GM12878 (cell line): ENCODE measurements around the gene DOCK1. TPM values are rescaled to one million over a fixed set of nuclear protein-coding genes. Genes with fewer than 3 reads are reported as not detected.

Source experiments
- ATAC-seq: fragments of 200-7000 bp; cut with Tn5 transposase; 3 replicates; pipeline ENCODE4 v1.9.1; 2020; ENCODE audit warnings: mild to moderate bottlenecking, moderate library complexity
- BruUV-seq: library from RNA; stranded (reverse); fragments of 400-500 nt; replicated peaks from 2 replicates; lab custom pipeline; 2021; lab: Mats Ljungman, UMichigan
- CTCF ChIA-PET: fragments of 300-600 bp; sonication (Branson Sonifier 250); formaldehyde crosslinking; extraction: SDS; loops from one replicate; lab custom pipeline; 2021; ENCODE audit warnings: inconsistent platforms; lab: Yijun Ruan, JAX
- POLR2A ChIA-PET: fragments of 350-600 bp; formaldehyde crosslinking; extraction: SDS; loops from one replicate; lab custom pipeline; 2021; ENCODE audit warnings: inconsistent platforms; lab: Charles Lee
- RAD21 ChIA-PET: fragments of 300-600 bp; sonication (Branson Sonifier 250); formaldehyde crosslinking; loops from one replicate; lab custom pipeline; 2023; ENCODE audit warnings: antibody characterized with exemption; ENCODE audit not compliant: unreplicated experiment; lab: Charles Lee
- SMC1A ChIA-PET: fragments of 300-600 bp; sonication (Branson Sonifier 250); formaldehyde crosslinking; loops from one replicate; lab custom pipeline; 2023; ENCODE audit not compliant: unreplicated experiment, uncharacterized antibody; lab: Charles Lee
- DNase-seq: peaks from one replicate; pipeline ENCODE4 v3.0.0-alpha.2; 2011; ENCODE audit warnings: low read depth, low spot score
- FAIRE-seq: peaks from 3 replicates; lab custom pipeline; 2011; peaks lifted over from hg19 to GRCh38; lab: Jason Lieb, UNC
- H2AFZ ChIP-seq: 2 replicates; pipeline ENCODE4 v1.6.0; 2011; ENCODE audit warnings: low read depth, low read length, control low read depth; ENCODE audit not compliant: control insufficient read depth
- H3K27ac ChIP-seq: 2 replicates; pipeline ENCODE4 v1.5.1; 2011; ENCODE audit warnings: control low read depth; ENCODE audit not compliant: control insufficient read depth, insufficient read depth
- H3K27me3 ChIP-seq, 2 experiments: replicated peaks in 1 of 2; 2 replicates each; pipeline versions ENCODE4 v1.6.0 to v1.6.1; 2011; ENCODE audit warnings: low read length in 1 of 2; ENCODE audit not compliant: control insufficient read depth in 2 of 2, insufficient read depth in 2 of 2
- H3K36me3 ChIP-seq, 2 experiments: 2 replicates each; pipeline ENCODE4 v1.5.1; 2011; ENCODE audit warnings: low read length in 1 of 2; ENCODE audit not compliant: control insufficient read depth in 2 of 2, insufficient read depth in 2 of 2
- H3K4me1 ChIP-seq: 2 replicates; pipeline ENCODE4 v1.6.1; 2011; ENCODE audit warnings: mild to moderate bottlenecking, low read length, moderate library complexity, mixed read lengths; ENCODE audit not compliant: control insufficient read depth, insufficient read depth
- H3K4me2 ChIP-seq: 2 replicates; pipeline ENCODE4 v1.6.0; 2011; ENCODE audit warnings: control low read depth; ENCODE audit not compliant: control insufficient read depth, insufficient read depth
- H3K4me3 ChIP-seq: fragments of 200-600 bp; sonication (generic); 2 replicates; pipeline ENCODE4 v1.5.1; 2016
- H3K79me2 ChIP-seq: 2 replicates; pipeline ENCODE4 v1.6.0; 2011; ENCODE audit warnings: low read length; ENCODE audit not compliant: control insufficient read depth, insufficient read depth
- H3K9ac ChIP-seq: 2 replicates; pipeline ENCODE4 v1.8.0; 2011; ENCODE audit warnings: low read length, control low read depth, mixed read lengths; ENCODE audit not compliant: control insufficient read depth, insufficient read depth
- H3K9me3 ChIP-seq: replicated peaks from 3 replicates; pipeline ENCODE4 v1.5.1; 2011; ENCODE audit warnings: mild to moderate bottlenecking, low read length; ENCODE audit not compliant: control insufficient read depth, insufficient read depth
- H4K20me1 ChIP-seq: 2 replicates; pipeline ENCODE4 v1.6.0; 2011; ENCODE audit not compliant: control insufficient read depth, insufficient read depth
- HCFC1 ChIP-seq: fragments of 150-350 bp; IDR thresholded peaks from 2 replicates; pipeline ENCODE4 v1.6.1; 2014; ENCODE audit warnings: low read length
- NRF1 ChIP-seq: conservative IDR thresholded peaks from 2 replicates; pipeline ENCODE4 v1.6.1; 2011; ENCODE audit warnings: mild to moderate bottlenecking, low read depth, low read length, improper control_type of control experiment
- SIX5 ChIP-seq: IDR thresholded peaks from 2 replicates; pipeline ENCODE4 v1.6.1; 2011; ENCODE audit warnings: mild to moderate bottlenecking, low read depth, low read length, moderate library complexity; ENCODE audit not compliant: severe bottlenecking
- ZNF217 ChIP-seq: fragments of 450-650 bp; IDR thresholded peaks from 2 replicates; pipeline ENCODE4 v1.6.1; 2017; ENCODE audit warnings: antibody characterized with exemption, mild to moderate bottlenecking
- ZZZ3 ChIP-seq: IDR thresholded peaks from 2 replicates; pipeline ENCODE4 v1.6.1; 2011; ENCODE audit warnings: low read depth; ENCODE audit not compliant: control insufficient read depth, insufficient read length
- WGBS: methylation state at CpG from one replicate; pipeline ENCODE4 v1.1.6; 2016; ENCODE audit warnings: low lambda C conversion rate; ENCODE audit not compliant: insufficient replicate concordance, insufficient coverage; ENCODE audit errors: missing lambda C conversion rate; 5-methylcytosine and 5-hydroxymethylcytosine counted together
- in situ Hi-C: fragments of 300-500 bp; cut with MboI; formaldehyde crosslinking; loops from 9 replicates; pipeline ENCODE4 v1.14.3; 2018; ENCODE audit warnings: mixed read lengths
- intact Hi-C: fragments of 100-400 bp; cut with micrococcal nuclease; formaldehyde crosslinking; loops from one replicate; pipeline ENCODE4 v1.14.2; 2022; ENCODE audit not compliant: unreplicated experiment
- polyA plus RNA-seq, 11 experiments: library from polyadenylated mRNA; depleted of rRNA in 4 of 11; unstranded in 6 of 11; stranded (reverse) in 5 of 11; fragments of >200 nt; fragmentation: Nextera tagmentation in 4 of 11; fragmentation: Illumina TruSeq in 1 of 11; extraction: Ambion mirVana in 4 of 11; extraction: Trizol in 1 of 11; gene quantifications; 1 replicate in 1 of 11; 2 replicates in 10 of 11; pipeline versions ENCODE4 v1.2.1 to v1.2.3, GENCODE V29; 2011 to 2016; ENCODE audit warnings: inconsistent platforms in 2 of 11, missing spikeins in 2 of 11, low read depth in 1 of 11
- total RNA-seq, 4 experiments: library from RNA; depleted of rRNA in 3 of 4; stranded (reverse); fragments of >200 nt in 3 of 4; fragmentation: Illumina TruSeq in 1 of 4; extraction: Trizol in 1 of 4; gene quantifications; 2 replicates each; pipeline versions ENCODE4 v1.2.1 to v1.2.3, GENCODE V29; 2013 to 2021
- TF ChIP-seq, protein P1 (sequence below): fragments of 450-650 bp; conservative IDR thresholded peaks from 2 replicates; pipeline ENCODE4 v1.6.1; 2017; ENCODE audit warnings: mild to moderate bottlenecking, moderate library complexity
- TF ChIP-seq, protein P2 (sequence below): fragments of 450-650 bp; IDR thresholded peaks from 2 replicates; pipeline ENCODE4 v1.6.1; 2018; ENCODE audit warnings: borderline replicate concordance, mild to moderate bottlenecking; ENCODE audit not compliant: partially characterized antibody
- TF ChIP-seq, protein P3 (sequence below): fragments of 450-650 bp; formaldehyde crosslinking; IDR thresholded peaks from 2 replicates; pipeline ENCODE4 v1.5.0; 2022; ENCODE audit warnings: mild to moderate bottlenecking, missing genetic modification characterization
- TF ChIP-seq, protein P4 (sequence below): fragments of 450-650 bp; formaldehyde crosslinking; IDR thresholded peaks from 2 replicates; pipeline ENCODE4 v1.4.0; 2022; ENCODE audit warnings: mild to moderate bottlenecking, moderate library complexity

The DOCK1 gene
- total and polyA plus RNA-seq, 10 of the 15 experiments (the other 5 are each of a cell fraction or from before 2014, with no cell fraction given): 0.05 to 0.18 TPM; not detected in 8

DNA sequence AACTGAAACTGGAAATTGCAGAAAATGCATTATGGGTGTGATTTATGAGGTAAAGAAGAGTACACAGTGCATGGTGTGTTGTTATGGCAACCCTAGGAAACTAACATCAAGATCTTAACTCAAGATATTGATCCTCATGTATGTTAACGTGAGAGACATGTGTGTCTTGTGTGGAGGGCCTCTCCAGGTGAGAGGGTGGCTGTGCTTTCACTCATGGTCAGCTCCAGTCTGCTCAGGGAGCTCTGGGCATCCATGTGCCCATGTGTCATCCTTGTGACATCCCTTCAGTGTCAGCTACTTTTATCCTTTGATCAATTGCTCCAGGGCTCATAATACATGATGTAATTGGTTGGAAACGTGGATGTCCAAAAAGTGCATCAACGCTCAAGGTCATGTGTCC lies 316.1 kb downstream of the DOCK1 start (continued):
- TF ChIP-seq NRF1 (no peak), ZNF217 (no peak), SIX5 (no peak)
- TF ChIP-seq, protein P1, sequence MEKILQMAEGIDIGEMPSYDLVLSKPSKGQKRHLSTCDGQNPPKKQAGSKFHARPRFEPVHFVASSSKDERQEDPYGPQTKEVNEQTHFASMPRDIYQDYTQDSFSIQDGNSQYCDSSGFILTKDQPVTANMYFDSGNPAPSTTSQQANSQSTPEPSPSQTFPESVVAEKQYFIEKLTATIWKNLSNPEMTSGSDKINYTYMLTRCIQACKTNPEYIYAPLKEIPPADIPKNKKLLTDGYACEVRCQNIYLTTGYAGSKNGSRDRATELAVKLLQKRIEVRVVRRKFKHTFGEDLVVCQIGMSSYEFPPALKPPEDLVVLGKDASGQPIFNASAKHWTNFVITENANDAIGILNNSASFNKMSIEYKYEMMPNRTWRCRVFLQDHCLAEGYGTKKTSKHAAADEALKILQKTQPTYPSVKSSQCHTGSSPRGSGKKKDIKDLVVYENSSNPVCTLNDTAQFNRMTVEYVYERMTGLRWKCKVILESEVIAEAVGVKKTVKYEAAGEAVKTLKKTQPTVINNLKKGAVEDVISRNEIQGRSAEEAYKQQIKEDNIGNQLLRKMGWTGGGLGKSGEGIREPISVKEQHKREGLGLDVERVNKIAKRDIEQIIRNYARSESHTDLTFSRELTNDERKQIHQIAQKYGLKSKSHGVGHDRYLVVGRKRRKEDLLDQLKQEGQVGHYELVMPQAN: no peak

DNA sequence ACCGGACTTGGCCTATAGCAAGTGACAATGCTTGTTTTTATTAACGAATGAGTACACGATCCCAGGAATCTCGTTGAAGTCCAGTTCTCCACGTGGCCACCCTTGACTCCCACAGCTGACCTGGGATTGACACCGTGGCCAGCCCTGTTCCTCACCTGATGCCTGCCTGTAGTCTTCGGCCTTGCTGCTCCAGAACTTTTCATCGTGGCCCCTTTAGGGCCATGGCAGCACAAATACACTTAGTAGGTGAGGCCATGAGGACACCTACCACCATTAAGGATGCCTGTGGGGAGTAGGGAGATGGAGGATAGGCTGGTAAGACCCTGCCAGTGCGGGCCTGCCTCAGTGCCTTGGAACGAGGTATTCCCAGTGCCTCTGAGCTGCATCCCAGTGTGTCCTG lies 321.8 kb downstream of the DOCK1 start:
- no peak for DNase-seq
- no peak for FAIRE-seq
- Histone ChIP-seq H4K20me1 (no peaks in the 10 kb centered on the region), H3K27me3 (no peaks in the 10 kb centered on the region), H3K79me2 (no peaks in the 10 kb centered on the region), H2AFZ (no peak overlapping the region), H3K9me3 (no peaks in the 10 kb centered on the region), H3K9ac (no peak overlapping the region), H3K4me1 (no peaks in the 10 kb centered on the region), H3K27ac (no peak overlapping the region), H3K4me2 (no peak overlapping the region), H3K36me3 (no peaks in the 10 kb centered on the region), H3K4me3 (no peak overlapping the region)
- CTCF ChIA-PET: no interaction called here
- no peak for ATAC-seq
- SMC1A ChIA-PET: no interaction called here
- intact Hi-C loops (no loop called here), in situ Hi-C loops (no loop called here)
- WGBS: 18% methylated on average over 10 of the region's 10 CpGs
- POLR2A ChIA-PET: no interaction called here
- no TSS peak for BruUV-seq
- RAD21 ChIA-PET: no interaction called here
- TF ChIP-seq, protein P2, sequence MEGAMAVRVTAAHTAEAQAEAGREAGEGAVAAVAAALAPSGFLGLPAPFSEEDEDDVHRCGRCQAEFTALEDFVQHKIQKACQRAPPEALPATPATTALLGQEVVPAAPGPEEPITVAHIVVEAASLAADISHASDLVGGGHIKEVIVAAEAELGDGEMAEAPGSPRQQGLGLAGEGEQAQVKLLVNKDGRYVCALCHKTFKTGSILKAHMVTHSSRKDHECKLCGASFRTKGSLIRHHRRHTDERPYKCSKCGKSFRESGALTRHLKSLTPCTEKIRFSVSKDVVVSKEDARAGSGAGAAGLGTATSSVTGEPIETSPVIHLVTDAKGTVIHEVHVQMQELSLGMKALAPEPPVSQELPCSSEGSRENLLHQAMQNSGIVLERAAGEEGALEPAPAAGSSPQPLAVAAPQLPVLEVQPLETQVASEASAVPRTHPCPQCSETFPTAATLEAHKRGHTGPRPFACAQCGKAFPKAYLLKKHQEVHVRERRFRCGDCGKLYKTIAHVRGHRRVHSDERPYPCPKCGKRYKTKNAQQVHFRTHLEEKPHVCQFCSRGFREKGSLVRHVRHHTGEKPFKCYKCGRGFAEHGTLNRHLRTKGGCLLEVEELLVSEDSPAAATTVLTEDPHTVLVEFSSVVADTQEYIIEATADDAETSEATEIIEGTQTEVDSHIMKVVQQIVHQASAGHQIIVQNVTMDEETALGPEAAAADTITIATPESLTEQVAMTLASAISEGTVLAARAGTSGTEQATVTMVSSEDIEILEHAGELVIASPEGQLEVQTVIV: no peak
- TF ChIP-seq ZZZ3 (no peak), HCFC1 (no peak)
- TF ChIP-seq, protein P3, sequence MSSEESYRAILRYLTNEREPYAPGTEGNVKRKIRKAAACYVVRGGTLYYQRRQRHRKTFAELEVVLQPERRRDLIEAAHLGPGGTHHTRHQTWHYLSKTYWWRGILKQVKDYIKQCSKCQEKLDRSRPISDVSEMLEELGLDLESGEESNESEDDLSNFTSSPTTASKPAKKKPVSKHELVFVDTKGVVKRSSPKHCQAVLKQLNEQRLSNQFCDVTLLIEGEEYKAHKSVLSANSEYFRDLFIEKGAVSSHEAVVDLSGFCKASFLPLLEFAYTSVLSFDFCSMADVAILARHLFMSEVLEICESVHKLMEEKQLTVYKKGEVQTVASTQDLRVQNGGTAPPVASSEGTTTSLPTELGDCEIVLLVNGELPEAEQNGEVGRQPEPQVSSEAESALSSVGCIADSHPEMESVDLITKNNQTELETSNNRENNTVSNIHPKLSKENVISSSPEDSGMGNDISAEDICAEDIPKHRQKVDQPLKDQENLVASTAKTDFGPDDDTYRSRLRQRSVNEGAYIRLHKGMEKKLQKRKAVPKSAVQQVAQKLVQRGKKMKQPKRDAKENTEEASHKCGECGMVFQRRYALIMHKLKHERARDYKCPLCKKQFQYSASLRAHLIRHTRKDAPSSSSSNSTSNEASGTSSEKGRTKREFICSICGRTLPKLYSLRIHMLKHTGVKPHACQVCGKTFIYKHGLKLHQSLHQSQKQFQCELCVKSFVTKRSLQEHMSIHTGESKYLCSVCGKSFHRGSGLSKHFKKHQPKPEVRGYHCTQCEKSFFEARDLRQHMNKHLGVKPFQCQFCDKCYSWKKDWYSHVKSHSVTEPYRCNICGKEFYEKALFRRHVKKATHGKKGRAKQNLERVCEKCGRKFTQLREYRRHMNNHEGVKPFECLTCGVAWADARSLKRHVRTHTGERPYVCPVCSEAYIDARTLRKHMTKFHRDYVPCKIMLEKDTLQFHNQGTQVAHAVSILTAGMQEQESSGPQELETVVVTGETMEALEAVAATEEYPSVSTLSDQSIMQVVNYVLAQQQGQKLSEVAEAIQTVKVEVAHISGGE (CRISPR knock-in tag): no peak
- TF ChIP-seq, protein P4, sequence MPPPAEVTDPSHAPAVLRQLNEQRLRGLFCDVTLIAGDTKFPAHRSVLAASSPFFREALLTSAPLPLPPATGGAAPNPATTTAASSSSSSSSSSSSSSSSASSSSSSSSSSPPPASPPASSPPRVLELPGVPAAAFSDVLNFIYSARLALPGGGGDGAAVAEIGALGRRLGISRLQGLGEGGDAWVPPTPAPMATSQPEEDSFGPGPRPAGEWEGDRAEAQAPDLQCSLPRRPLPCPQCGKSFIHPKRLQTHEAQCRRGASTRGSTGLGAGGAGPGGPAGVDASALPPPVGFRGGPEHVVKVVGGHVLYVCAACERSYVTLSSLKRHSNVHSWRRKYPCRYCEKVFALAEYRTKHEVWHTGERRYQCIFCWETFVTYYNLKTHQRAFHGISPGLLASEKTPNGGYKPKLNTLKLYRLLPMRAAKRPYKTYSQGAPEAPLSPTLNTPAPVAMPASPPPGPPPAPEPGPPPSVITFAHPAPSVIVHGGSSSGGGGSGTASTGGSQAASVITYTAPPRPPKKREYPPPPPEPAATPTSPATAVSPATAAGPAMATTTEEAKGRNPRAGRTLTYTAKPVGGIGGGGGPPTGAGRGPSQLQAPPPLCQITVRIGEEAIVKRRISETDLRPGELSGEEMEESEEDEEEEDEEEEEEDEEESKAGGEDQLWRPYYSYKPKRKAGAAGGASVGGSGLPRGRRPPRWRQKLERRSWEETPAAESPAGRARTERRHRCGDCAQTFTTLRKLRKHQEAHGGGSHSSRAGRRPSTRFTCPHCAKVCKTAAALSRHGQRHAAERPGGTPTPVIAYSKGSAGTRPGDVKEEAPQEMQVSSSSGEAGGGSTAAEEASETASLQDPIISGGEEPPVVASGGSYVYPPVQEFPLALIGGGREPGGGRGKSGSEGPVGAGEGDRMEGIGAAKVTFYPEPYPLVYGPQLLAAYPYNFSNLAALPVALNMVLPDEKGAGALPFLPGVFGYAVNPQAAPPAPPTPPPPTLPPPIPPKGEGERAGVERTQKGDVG (CRISPR knock-in tag): no peak
